Neural progenitor cell (in vitro differentiated cells): ENCODE results near the gene TMPRSS11B. TPM values are rescaled to one million over a fixed set of nuclear protein-coding genes. Genes with fewer than 3 reads are reported as not detected.
"Not testable (repeated sequence)": the region's sequence is repeated elsewhere in the genome, so short reads cannot be mapped to it uniquely, and the experiment has no call there.

Source experiments
- DNase-seq: peaks from one replicate; pipeline ENCODE4 v3.0.0-alpha.2; 2016; ENCODE audit warnings: low spot score
- H2AFZ ChIP-seq: fragments of 200-600 bp; sonication (generic); replicated peaks from 2 replicates; pipeline ENCODE4 v1.6.1; 2016; ENCODE audit warnings: antibody characterized with exemption
- H3F3A ChIP-seq: fragments of 200-600 bp; sonication (generic); 2 replicates; pipeline ENCODE4 v1.6.1; 2016; ENCODE audit warnings: antibody characterized with exemption, low read depth
- H3K27ac ChIP-seq: fragments of 200-600 bp; sonication (generic); 2 replicates; pipeline ENCODE4 v1.5.1; 2016; ENCODE audit warnings: mild to moderate bottlenecking
- H3K27me3 ChIP-seq: fragments of 200-600 bp; sonication (generic); 2 replicates; pipeline ENCODE4 v1.6.1; 2016; ENCODE audit warnings: mild to moderate bottlenecking, moderate library complexity
- H3K36me3 ChIP-seq: fragments of 200-600 bp; sonication (generic); 2 replicates; pipeline ENCODE4 v1.5.1; 2016
- H3K4me1 ChIP-seq: fragments of 200-600 bp; sonication (generic); 2 replicates; pipeline ENCODE4 v1.6.1; 2016; ENCODE audit warnings: mixed run types
- H3K4me2 ChIP-seq: fragments of 200-600 bp; sonication (generic); 2 replicates; pipeline ENCODE4 v1.6.1; 2016
- H3K4me3 ChIP-seq: fragments of 200-600 bp; sonication (generic); 2 replicates; pipeline ENCODE4 v1.5.1; 2016
- H3K79me2 ChIP-seq: fragments of 200-600 bp; sonication (generic); 2 replicates; pipeline ENCODE4 v1.6.1; 2016; ENCODE audit warnings: low read depth
- H3K9ac ChIP-seq: fragments of 200-600 bp; sonication (generic); 2 replicates; pipeline ENCODE4 v1.6.1; 2016
- H3K9me3 ChIP-seq: fragments of 200-600 bp; sonication (generic); 2 replicates; pipeline ENCODE4 v1.5.1; 2016; ENCODE audit warnings: low read depth
- H4K20me1 ChIP-seq: fragments of 200-600 bp; sonication (generic); 2 replicates; pipeline ENCODE4 v1.6.1; 2016; ENCODE audit warnings: low read depth
- H3K27ac Mint-ChIP-seq: 3 replicates; pipeline ENCODE4 v1.8.0; 2021; ENCODE audit warnings: mixed read lengths
- H3K27me3 Mint-ChIP-seq: 2 replicates; pipeline ENCODE4 v1.8.0; 2022; ENCODE audit warnings: low read depth, mild to moderate bottlenecking, inconsistent platforms, moderate library complexity, mixed read lengths; ENCODE audit not compliant: insufficient read depth
- H3K36me3 Mint-ChIP-seq: 3 replicates; pipeline ENCODE4 v1.8.0; 2021; ENCODE audit warnings: mixed read lengths
- H3K4me1 Mint-ChIP-seq: 3 replicates; pipeline ENCODE4 v1.8.0; 2021; ENCODE audit warnings: mixed read lengths
- H3K4me3 Mint-ChIP-seq: 3 replicates; pipeline ENCODE4 v1.8.0; 2021; ENCODE audit warnings: mild to moderate bottlenecking, moderate library complexity, mixed read lengths
- H3K9me3 Mint-ChIP-seq: 3 replicates; pipeline ENCODE4 v1.8.0; 2020; ENCODE audit warnings: mixed read lengths
- CTCF ChIP-seq: fragments of 200-600 bp; sonication (generic); IDR thresholded peaks from 2 replicates; pipeline ENCODE4 v1.5.1; 2017; ENCODE audit warnings: antibody characterized with exemption, mild to moderate bottlenecking
- EZH2 ChIP-seq: fragments of 200-600 bp; sonication (generic); IDR thresholded peaks from 2 replicates; pipeline ENCODE4 v1.6.1; 2017; ENCODE audit warnings: antibody characterized with exemption, mild to moderate bottlenecking, moderate library complexity
- EZH2phosphoT487 ChIP-seq: fragments of 200-600 bp; sonication (generic); IDR thresholded peaks from 2 replicates; pipeline ENCODE4 v1.6.1; 2017; ENCODE audit warnings: antibody characterized with exemption
- total RNA-seq: library from RNA; depleted of rRNA; stranded (reverse); fragments of >200 nt; gene quantifications from 2 replicates; pipeline ENCODE4 v1.2.3, GENCODE V29; 2015; ENCODE audit warnings: low replicate concordance

The TMPRSS11B gene
- total RNA-seq, 1 donor from 2014 or later, result not detected

- H3K4me1 ChIP-seq, result no peaks in the 10 kb centered on the region
- H3K27ac ChIP-seq, result no peak overlapping the region
- no peaks in the 10 kb centered on the region for H3K9me3 ChIP-seq
- H3K4me3 ChIP-seq, result no peak overlapping the region
- no peak overlapping the region for H3K27ac Mint-ChIP-seq
- peaks cover 6% of the 10 kb centered on the region for H3K4me1 Mint-ChIP-seq
- H4K20me1 ChIP-seq, result no peaks in the 10 kb centered on the region
- TF ChIP-seq CTCF (no peak), EZH2 (no peak), EZH2phosphoT487 (no peak)
- DNase-seq, result no peak
- no peaks in the 10 kb centered on the region for H3K79me2 ChIP-seq
- no peaks in the 10 kb centered on the region for H3K27me3 Mint-ChIP-seq
- no peak overlapping the region for H2AFZ ChIP-seq
- H3K36me3 ChIP-seq, result no peaks in the 10 kb centered on the region
- no peaks in the 10 kb centered on the region for H3K36me3 Mint-ChIP-seq
- no peak overlapping the region for H3K4me2 ChIP-seq
- no peak overlapping the region for H3K9ac ChIP-seq
- no peaks in the 10 kb centered on the region for H3K9me3 Mint-ChIP-seq
- no peaks in the 10 kb centered on the region for H3F3A ChIP-seq
- H3K27me3 ChIP-seq, result no peaks in the 10 kb centered on the region
- H3K4me3 Mint-ChIP-seq, result no peak overlapping the region
Observed at GRCh38 chr4:68216501-68216900, 29.0 kb downstream of the TMPRSS11B start.

GRCh38 chr4:68209003-68209402 is 36.5 kb downstream of the TMPRSS11B start:
- Mint-ChIP-seq H3K9me3 (peaks cover 13% of the 10 kb centered on the region), H3K4me3 (no peak overlapping the region), H3K36me3 (no peaks in the 10 kb centered on the region), H3K4me1 (no peaks in the 10 kb centered on the region), H3K27ac (no peak overlapping the region), H3K27me3 (no peaks in the 10 kb centered on the region)
- Histone ChIP-seq H3K9ac (no peak overlapping the region), H3K79me2 (no peaks in the 10 kb centered on the region), H3K4me3 (no peak overlapping the region), H4K20me1 (no peaks in the 10 kb centered on the region), H3K36me3 (no peaks in the 10 kb centered on the region), H3K27me3 (no peaks in the 10 kb centered on the region), H2AFZ (no peak overlapping the region), H3K9me3 (peaks cover 7% of the 10 kb centered on the region), H3F3A (no peaks in the 10 kb centered on the region), H3K27ac (no peak overlapping the region), H3K4me1 (no peaks in the 10 kb centered on the region), H3K4me2 (no peak overlapping the region)
- no peak for DNase-seq
- TF ChIP-seq CTCF (no peak), EZH2phosphoT487 (no peak), EZH2 (no peak)

GRCh38 chr4:68194305-68194704 is 51.2 kb downstream of the TMPRSS11B start:
- H2AFZ ChIP-seq, H3K9me3 ChIP-seq, H3K4me3 Mint-ChIP-seq, H3K4me3 ChIP-seq, H3K27ac Mint-ChIP-seq, H3F3A ChIP-seq, H3K4me2 ChIP-seq, H3K36me3 ChIP-seq, DNase-seq, H3K4me1 Mint-ChIP-seq, H3K9me3 Mint-ChIP-seq, H3K4me1 ChIP-seq, H3K9ac ChIP-seq, H3K36me3 Mint-ChIP-seq, H3K27ac ChIP-seq, H3K27me3 Mint-ChIP-seq, H4K20me1 ChIP-seq, H3K27me3 ChIP-seq, H3K79me2 ChIP-seq: not testable (repeated sequence)

GRCh38 chr4:68193194-68193593 is 52.3 kb downstream of the TMPRSS11B start:
- Mint-ChIP-seq H3K36me3 (no peaks in the 10 kb centered on the region), H3K4me3 (no peak overlapping the region), H3K4me1 (no peaks in the 10 kb centered on the region), H3K27me3 (no peaks in the 10 kb centered on the region), H3K9me3 (peaks cover 4% of the 10 kb centered on the region), H3K27ac (no peak overlapping the region)
- TF ChIP-seq EZH2phosphoT487 (no peak), CTCF (no peak), EZH2 (no peak)
- Histone ChIP-seq H3K9ac (no peak overlapping the region), H3K79me2 (no peaks in the 10 kb centered on the region), H3K4me2 (no peak overlapping the region), H3K4me1 (no peaks in the 10 kb centered on the region), H3K4me3 (no peak overlapping the region), H4K20me1 (no peaks in the 10 kb centered on the region), H3K9me3 (no peaks in the 10 kb centered on the region), H3K27me3 (no peaks in the 10 kb centered on the region), H2AFZ (no peak overlapping the region), H3K27ac (no peak overlapping the region), H3F3A (no peaks in the 10 kb centered on the region), H3K36me3 (no peaks in the 10 kb centered on the region)
- DNase-seq, result no peak
